Lower leg skin (tissue), 3 donors: Measurements from ENCODE around the gene THAP9.
"Not testable (repeated sequence)": the region's sequence is repeated elsewhere in the genome, so short reads cannot be mapped to it uniquely, and the experiment has no call there.

Experiments used
- POLR2A ChIP-seq, 2 donors: fragments of 450-650 bp; IDR thresholded peaks; one replicate each; pipeline ENCODE4 v1.6.1; 2016 to 2017; ENCODE audit warnings: antibody characterized with exemption in 2 of 2, mild to moderate bottlenecking in 1 of 2, moderate library complexity in 1 of 2
- TF ChIP-seq, protein P1 (sequence below), 3 donors: fragments of 450-650 bp; IDR thresholded peaks; one replicate each; pipeline ENCODE4 v1.5.1; 2016; ENCODE audit warnings: antibody characterized with exemption in 3 of 3, mild to moderate bottlenecking in 3 of 3, moderate library complexity in 2 of 3

- TF ChIP-seq, protein P1, sequence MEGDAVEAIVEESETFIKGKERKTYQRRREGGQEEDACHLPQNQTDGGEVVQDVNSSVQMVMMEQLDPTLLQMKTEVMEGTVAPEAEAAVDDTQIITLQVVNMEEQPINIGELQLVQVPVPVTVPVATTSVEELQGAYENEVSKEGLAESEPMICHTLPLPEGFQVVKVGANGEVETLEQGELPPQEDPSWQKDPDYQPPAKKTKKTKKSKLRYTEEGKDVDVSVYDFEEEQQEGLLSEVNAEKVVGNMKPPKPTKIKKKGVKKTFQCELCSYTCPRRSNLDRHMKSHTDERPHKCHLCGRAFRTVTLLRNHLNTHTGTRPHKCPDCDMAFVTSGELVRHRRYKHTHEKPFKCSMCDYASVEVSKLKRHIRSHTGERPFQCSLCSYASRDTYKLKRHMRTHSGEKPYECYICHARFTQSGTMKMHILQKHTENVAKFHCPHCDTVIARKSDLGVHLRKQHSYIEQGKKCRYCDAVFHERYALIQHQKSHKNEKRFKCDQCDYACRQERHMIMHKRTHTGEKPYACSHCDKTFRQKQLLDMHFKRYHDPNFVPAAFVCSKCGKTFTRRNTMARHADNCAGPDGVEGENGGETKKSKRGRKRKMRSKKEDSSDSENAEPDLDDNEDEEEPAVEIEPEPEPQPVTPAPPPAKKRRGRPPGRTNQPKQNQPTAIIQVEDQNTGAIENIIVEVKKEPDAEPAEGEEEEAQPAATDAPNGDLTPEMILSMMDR (IDR thresholded peaks at IDR 0.05), result not testable (repeated sequence)
- TF ChIP-seq POLR2A (IDR thresholded peaks at IDR 0.05), result not testable (repeated sequence)
These were observed 34.5 kb upstream of the THAP9 start for GRCh38 chr4:82866033-82866432.
